Left ventricle myocardium superior (tissue), 1 donor: Measurements from ENCODE around the gene COMMD9. TPM values are rescaled to one million over a fixed set of nuclear protein-coding genes. Genes with fewer than 3 reads are reported as not detected.

Source experiments
- ATAC-seq: fragments of 200-7000 bp; cut with Tn5 transposase; one replicate; pipeline ENCODE4 v1.9.1; 2020; ENCODE audit warnings: mild to moderate bottlenecking, moderate library complexity
- DNase-seq: peaks from one replicate; pipeline ENCODE4 v3.0.0-alpha.2; 2020
- intact Hi-C: fragments of 100-400 bp; cut with micrococcal nuclease; formaldehyde crosslinking; loops from one replicate; pipeline ENCODE4 v1.11.0; 2022
- total RNA-seq: library from RNA; stranded (reverse); fragmentation: NEBNext Ultra II Directional; extraction: Animal tissue kit (Norgen Biotek cat#: 25700); gene quantifications from one replicate; pipeline ENCODE4 v1.2.1, GENCODE V29; 2021
- donor health status: DM: no; HTN: yes; CAD: no; lungs with severe emphysema.

Gene COMMD9
- total RNA-seq, 1 donor from 2014 or later = 59.7 TPM

DNA sequence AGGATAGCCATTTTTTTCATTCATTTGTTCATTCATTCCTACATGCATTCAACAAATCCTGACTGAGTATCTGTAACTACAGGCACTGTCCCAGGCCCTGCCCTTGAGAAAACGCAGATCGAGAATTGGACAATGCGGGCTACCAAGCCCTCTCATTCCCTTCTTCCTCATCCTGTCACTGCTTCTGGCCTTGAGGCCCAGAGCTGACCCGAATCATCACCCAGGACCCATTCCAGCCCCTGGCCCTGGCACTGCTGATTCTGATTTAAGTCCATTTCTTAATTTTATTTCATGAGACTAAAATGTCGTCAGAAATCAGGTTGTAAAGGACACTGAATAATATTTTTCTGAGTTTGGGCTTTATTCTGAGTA lies 24.3 kb downstream of the COMMD9 start:
- intact Hi-C loops = loop anchor here (10.0 kb wide), 1 partner anchor 650 kb away; the partner anchor contains the start of gene FJX1
- no peak for ATAC-seq
- DNase-seq = no peak

DNA sequence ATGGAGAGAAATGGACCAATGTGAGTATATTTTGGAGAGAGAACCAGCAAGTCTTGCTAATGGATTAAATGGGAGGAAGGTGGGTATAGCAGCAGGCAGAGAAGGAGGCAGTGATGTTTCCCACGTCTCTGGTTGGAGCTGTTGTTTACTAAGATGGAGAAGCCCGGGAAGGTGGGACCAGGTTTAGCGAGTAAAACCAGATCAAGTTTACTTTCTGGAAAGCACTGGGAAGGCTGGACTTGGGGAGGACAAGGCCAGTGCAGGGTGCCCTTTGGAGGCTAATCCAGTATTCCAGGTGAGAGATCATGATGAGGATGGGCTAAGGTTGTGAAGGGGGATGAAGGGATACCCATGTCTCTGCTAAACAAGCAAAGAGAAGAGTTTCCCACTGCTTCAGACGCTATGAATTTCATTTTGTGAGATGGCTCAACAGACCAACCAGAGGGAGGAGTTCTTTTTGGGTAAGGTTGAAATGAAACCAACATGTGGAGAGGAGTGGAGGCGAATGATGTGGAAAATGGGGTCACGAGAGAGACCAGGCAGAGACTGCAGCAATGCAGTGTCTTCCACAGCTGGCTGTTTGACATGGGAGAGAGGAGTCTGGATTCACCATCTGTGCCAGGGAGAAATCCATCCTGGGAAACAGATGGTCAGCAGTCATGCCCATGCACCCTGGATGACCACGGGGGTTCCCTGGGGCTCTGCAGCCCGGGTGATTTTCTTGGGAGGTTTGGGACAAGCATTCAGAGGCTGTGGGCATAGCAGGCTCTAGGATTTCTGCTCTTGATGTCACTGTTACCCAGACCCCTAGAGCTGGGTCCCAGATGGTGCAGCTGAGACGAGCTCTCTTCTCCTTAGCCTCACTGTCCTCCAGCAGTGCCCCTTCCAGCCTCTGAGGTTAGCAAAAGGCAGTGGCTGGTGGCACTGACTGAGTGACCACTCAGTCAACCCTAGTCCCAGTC lies 24.9 kb downstream of the COMMD9 start:
- no peak for DNase-seq
- ATAC-seq = no peak
- intact Hi-C loops = loop anchor here (10.0 kb wide), 1 partner anchor 649 kb away; the partner anchor contains the start of gene FJX1

DNA sequence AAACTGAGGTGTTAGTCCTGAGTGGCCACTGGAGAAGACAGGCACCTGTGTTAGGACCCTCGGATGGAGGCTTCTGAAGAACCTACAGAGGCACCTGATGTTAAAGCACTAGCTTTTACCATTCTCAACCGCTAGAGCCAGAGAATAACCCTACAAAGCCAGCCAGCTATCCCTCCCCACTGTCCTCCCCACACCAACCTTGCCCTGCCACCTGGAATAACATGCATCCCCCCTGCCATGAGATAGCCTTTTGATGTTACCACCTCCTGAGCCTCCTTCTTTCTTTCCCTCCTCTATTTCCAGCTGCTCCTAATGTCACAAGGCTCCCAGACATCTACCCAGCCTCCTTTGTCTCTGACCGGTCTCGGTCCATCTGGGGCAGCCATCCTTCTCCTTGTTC lies 28.1 kb downstream of the COMMD9 start:
- ATAC-seq = no peak
- DNase-seq = no peak
- intact Hi-C loops = loop anchor here (10.0 kb wide), 1 partner anchor 646 kb away; the partner anchor contains the start of gene FJX1

DNA sequence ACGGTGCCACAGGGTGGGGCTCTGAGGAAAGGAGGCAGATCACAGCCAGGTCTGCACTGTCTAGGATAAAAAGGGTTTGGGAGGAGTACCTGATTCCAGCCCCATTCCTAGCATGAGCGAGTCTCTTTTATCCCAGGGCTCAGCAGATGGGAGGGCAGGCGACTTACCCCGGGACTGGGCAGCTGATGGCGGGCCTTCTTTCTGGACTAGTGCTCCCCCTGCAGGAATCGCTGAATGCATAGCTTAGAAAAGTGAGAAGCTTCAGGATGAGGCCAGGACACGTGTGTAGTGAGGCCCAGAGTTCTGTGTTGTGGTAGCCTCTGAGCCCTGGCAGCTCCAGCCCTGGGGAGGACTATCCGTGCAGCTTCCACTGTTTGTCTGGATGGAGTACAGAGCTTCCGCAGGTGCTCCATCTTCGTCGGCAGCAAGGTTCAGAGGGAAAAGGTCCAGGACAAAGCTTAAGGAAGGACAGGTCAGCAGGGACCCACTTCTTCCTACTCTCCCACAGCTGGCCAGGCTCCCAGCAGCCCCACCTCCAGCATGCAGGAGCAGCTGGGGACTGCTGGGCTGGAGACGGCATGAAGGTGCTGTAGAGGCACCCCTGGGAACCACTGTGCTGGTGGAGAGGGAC lies 30.4 kb downstream of the COMMD9 start:
- ATAC-seq (peak; percentile 90), DNase-seq (peak; percentile 48)
- intact Hi-C loops = no loop called here

DNA sequence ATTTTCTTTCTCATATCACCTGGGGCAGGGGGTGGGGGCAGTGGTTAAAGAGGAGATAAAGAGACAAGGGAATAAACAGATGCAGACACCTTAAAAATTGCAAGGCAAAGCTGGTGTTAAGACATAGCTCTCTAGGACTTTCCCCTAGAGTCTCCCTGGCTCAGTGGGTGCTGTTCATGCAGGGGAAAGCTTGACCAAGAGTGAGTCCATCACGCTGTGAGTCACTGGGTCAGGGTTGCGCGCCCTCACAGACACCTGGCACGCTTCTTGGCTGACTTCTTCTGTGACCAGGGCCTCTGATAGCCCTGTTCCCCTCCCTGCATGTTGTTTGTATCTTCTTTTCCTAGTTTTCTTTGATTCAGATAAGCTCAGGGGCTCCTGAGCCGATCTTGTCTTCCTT lies 31.9 kb downstream of the COMMD9 start:
- ATAC-seq (no peak), DNase-seq (no peak)
- intact Hi-C loops = no loop called here

DNA sequence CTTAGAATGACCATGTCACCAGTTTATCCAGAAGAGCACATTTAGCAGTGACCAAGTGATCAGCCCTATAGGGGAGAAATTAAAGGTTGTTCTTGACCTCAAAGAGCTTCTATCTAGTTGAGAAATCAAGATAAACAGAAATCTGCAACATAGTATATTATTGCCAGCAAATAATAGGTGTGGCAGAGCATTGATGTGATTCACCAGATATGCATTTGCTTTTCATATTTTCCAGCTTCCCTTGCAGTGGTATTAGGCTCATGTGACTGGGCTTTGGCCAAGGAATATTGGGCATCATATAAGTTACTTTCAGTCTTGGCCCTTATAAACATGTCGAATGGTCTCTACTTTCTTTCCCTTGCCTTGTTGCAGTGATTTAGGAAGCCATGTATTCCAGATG lies 34.5 kb downstream of the COMMD9 start:
- ATAC-seq (no peak), DNase-seq (no peak)
- intact Hi-C loops = no loop called here

DNA sequence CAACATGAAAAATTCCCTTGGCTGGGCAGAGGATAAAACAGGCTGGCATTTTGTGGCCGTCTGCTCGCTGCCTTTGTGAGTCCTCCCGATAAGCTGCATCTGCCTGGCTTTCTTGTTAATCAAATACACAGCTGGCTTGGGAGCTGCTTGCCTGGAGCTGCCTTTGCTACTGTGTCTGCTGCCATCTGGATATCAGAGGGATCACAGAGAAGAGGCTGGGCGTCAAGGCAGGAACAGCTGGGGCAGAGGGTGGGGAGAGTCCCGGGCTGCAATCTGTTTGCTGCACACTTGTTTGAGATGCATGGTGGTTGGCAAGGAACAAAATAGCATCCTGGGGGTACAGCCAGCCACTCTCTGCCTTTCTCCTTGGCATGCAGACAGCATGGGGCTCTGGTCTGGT lies 36.0 kb downstream of the COMMD9 start:
- DNase-seq (no peak), ATAC-seq (peak; percentile 21)
- intact Hi-C loops = no loop called here

DNA sequence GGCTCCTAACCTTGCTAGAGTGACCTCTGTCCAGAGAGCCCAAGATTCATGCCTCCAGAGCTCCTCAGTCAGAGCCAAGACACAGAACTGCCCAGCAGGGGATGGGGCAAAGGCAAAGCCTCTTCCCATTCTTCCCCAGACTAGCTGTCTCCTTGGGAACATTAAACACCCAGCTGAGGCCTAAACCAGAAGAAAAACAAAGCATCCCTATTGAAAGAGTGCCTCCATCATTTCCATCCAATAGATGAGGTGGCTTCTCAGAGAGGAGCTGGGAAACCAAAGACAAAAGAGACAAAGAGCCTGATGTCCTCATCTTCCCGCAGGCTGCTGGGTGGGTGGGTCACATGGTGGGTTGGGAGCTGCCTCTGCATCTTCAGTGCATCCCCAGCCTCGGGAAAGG lies 37.4 kb downstream of the COMMD9 start:
- ATAC-seq (no peak), DNase-seq (no peak)
- intact Hi-C loops = no loop called here

DNA sequence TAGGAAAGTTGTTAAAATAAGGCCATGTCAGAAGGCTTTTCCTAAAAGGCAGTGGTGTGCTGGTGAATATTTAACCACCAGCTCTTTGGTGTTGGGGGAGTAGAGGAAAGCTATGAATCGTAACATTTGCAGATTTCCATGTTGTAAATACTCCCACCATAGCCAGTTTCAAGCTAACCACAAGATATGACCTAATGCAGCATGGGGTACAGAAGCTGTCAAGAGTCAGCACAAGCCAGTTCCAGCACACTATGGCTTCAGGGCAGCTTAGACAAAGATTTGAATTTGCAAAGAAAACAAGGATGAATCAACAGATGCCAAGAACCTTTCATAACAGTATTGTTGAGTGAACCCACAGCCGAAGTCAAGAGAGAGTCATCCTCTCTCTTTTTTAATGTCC lies 40.0 kb downstream of the COMMD9 start:
- intact Hi-C loops = no loop called here
- no peak for ATAC-seq
- no peak for DNase-seq

DNA sequence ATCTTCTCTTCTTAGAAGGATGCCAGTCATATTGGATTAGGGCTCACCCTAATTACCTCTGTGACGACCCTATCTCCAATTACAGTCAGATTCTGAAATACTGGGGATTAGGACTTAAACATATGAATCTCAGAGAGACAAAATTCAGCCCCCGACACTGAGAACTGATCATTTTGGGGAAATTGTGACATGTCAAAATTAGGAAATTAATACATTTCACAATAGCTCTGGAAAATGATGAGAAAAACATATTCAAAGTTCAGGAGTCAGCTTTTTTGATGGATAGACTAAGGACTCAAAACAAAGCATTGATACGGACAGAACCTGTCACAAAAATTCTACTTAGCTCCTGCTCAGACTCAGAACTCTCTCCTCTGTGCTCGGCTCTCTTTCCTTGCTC lies 40.8 kb downstream of the COMMD9 start:
- no peak for DNase-seq
- ATAC-seq = no peak
- intact Hi-C loops = no loop called here

DNA sequence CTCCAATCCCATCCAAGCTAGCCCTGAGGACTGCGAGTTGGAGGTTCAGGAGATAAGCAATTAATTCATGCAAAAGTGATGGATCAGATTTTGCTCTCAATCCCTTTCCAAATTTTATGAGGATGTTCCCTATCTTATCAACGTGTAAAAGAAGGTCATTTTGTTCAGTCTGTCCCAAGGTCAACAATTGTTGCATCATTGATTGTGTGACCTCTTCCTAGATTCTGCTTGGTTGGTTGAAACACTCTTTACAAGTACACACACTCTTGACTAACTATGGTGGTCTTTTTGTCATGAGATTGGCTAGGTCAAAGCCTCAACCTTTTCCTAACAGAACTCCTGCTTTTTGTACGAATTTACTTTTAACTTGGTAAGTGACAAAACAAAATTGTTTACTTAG lies 41.7 kb downstream of the COMMD9 start:
- ATAC-seq = no peak
- intact Hi-C loops = no loop called here
- DNase-seq = no peak

DNA sequence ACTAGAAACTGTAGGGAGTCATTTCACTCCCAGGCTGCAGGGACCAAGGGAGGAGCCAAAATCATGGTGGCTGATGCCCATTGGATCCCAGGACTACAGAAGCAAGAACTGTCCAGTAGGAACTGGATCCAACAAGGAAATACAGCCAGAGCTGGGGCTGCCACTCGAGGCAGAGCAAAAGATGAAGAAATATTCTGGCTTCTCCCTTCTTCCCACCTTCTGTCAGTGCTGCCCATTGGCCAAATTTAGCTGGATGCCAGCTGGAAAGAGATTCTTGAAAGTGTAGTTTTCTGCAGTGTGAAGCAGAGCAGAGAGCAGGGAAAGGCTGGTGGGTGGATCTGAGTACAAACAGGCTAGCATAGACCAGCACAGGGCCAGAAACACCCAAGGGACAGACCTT lies 45.6 kb downstream of the COMMD9 start:
- DNase-seq (no peak), ATAC-seq (no peak)
- intact Hi-C loops = no loop called here

DNA sequence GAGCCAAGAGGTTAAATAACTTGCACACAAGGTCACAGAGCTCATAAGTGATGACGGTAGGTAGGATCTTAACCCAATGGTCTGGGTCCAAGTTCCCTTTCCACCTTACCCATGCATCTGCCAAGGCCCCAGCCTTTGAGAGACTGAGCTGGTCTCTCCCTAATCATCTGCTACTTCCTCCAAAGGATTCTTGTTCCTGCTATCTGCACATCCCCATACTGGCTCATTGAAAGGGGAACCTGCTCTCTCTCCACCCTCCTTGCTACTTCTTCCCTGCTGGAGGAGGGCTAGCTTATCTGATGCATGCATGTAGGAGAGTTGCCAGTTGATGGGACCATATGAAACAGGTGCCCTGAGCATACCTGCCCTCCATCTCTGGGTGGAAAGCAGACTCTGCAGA lies 47.7 kb downstream of the COMMD9 start:
- ATAC-seq (no peak), DNase-seq (no peak)
- intact Hi-C loops = no loop called here

DNA sequence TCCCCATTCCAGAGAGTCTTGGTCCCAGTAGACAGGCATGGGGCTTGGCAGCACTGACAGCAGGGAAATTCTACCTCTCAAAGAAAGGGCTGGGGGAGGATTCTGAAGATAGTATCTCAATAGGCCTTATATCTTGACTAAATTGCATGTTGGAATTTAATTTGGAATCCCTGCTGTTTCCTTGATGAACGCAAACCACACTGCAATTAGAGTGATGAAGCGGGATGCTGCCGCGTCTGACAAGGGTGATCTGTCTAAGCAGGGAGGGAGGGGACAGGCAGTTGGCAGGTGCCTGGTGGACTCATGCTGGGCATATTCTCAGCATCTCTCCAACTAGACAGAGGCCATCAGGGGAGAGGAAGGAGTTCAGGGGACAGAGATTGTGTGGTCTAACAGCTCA lies 48.4 kb downstream of the COMMD9 start:
- DNase-seq (no peak), ATAC-seq (no peak)
- intact Hi-C loops = no loop called here

DNA sequence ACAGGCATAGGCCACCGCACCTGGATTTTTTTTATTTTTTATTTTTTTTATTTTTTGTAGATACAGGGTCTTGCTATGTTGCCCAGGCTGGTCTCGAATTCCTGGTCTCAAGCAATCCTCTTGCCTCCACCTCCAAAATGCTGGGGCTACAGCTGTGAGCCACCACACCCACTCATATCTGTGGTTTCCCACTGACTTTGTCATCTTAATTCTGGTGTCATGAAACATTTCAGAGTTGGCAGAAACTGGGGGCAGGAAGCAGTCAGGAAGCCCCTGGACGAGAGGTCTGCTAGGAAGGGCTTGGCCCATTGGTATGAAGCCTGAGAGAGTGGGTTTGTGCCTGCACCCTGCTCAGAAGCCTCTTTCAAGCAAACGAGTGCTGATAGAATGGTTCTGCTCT lies 49.1 kb downstream of the COMMD9 start:
- intact Hi-C loops = no loop called here
- DNase-seq = no peak
- no peak for ATAC-seq

DNA sequence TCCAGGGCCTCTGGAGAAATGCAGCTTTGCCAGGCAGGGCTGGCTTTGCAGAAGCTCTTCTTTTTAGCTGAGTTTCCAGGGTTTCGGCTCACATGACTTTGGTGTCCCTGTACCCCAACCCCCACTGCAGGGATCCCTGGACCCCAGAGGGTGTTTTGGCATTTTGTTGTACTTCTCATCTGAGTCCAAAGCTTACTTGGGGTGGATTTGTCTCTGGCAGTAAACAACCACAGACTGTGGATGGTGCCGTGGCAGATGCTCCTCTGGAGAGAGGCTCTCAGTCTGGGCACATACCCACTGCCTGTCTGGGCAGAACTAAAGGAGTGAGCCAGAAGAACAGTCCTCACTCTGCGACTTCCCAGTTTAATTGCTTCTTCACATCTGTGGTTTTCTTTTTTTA lies 49.6 kb downstream of the COMMD9 start:
- DNase-seq = no peak
- intact Hi-C loops = no loop called here
- ATAC-seq = no peak

DNA sequence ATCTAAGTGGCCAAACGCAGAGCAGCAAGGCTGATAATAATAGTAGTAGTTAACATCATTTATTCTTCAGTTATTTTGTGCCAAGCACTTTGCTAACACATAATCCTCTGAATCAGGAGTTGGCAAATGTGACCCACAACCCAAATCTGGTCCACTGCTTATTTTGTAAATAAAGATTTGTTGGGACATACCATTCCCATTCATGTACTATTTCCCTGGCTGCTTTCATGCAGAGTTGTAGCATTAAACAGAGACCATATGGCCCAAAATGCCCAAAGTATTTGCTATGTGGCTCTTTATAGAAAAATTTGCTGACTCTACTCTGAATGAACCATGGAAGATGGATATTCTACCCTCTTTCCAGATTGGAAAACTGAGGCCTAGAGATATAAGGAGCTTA lies 50.3 kb downstream of the COMMD9 start:
- ATAC-seq (no peak), DNase-seq (no peak)
- intact Hi-C loops = no loop called here

DNA sequence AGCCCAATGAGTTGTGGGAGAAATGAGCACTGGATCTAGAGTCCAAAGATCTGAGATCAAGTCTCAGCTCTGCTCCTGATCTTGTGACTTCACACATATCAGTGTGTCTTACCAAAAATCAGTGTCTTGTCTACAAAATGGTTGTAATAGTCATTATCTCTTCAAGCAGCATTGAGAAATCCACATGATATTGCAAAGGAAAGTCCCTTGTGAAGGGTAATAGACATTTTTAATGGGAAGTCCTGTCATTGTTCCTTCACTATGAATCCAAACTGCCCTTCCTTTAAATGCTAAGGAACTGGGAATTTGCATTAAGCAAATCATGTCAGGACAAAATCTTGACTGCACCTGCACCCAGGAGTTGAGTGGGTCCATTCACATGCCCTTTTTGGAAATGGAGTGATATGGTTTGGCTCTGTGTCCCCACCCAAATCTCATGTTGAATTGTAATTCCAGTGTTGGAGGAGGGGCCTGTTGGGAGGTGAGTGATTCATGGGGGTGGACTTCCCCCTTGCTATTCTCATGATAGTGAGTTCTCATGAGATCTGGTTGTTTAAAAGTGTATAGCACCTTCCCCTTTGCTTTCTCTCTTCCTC lies 51.1 kb downstream of the COMMD9 start:
- no peak for ATAC-seq
- DNase-seq = no peak
- intact Hi-C loops = no loop called here

DNA sequence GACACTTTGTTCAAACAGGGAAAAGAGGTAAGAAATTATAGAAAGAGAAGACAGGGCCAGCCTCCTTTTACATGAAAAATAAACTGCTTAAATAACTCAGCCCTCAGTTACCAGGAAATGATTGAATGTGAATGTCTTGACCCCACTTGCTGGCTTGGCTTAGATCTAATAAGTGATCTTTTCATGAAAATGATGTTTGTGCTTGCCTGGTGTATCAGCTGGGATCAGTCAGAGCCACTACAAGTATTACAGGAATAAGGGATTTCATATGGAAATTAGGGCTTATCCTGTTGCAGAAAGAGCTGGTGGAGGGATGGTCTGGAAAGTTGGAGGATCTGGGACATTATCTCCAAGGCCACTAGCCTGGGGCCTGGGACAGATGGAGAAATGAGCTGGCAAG lies 51.8 kb downstream of the COMMD9 start:
- ATAC-seq (no peak), DNase-seq (no peak)
- intact Hi-C loops = no loop called here

DNA sequence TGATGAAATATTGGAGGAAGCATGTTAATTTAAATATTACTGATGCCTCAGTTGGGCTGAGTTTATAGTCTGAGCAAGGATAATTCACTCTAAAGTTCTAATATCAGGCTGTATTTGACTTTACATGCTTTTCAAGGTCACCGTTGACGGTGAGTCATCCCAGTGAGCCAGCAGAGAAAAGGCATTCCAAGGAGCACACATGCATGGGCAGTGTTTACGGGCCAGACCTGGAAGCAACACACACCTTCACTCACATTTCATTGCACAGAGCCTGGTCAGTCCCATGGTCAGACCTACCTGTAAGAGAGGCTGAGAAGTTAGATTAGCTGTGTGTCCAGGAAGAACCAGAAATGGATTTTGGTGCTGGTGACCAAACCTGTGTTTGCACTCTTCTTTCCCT lies 53.5 kb downstream of the COMMD9 start:
- ATAC-seq (no peak), DNase-seq (no peak)
- intact Hi-C loops = no loop called here
